PC-9 (cell line): ENCODE data around the gene MET.
"Not testable (repeated sequence)": the region's sequence is repeated elsewhere in the genome, so short reads cannot be mapped to it uniquely, and the experiment has no call there.

Experiments used
- CTCF ChIP-seq: fragments of 200-600 bp; sonication (generic); conservative IDR thresholded peaks from 2 replicates; pipeline ENCODE4 v1.6.1; 2017; ENCODE audit warnings: mixed run types, antibody characterized with exemption, mild to moderate bottlenecking, moderate library complexity
- EZH2 ChIP-seq: fragments of 200-600 bp; sonication (generic); IDR thresholded peaks from 2 replicates; pipeline ENCODE4 v1.8.0; 2017; ENCODE audit warnings: antibody characterized with exemption, low read depth

- not testable (repeated sequence) for TF ChIP-seq EZH2, CTCF
Measured at GRCh38 chr7:116643148-116643547, 28.8 kb upstream of the MET start.
